ENCODE results near the gene REXO4. TPM values are rescaled to one million over a fixed set of nuclear protein-coding genes. Genes with fewer than 3 reads are reported as not detected.

The REXO4 gene
- total and polyA plus RNA-seq, 11 donors: 9.6 to 30.6 (median 13.7) TPM

GRCh38 chr9:133426011-133426410, 8.2 kb upstream of the REXO4 start:
- no peaks in the 10 kb centered on the region for H3K36me3 ChIP-seq
- peaks cover 0 to 16% (median 0%) of the 10 kb centered on the region in 12 donors for H3K4me1 ChIP-seq
- DNase-seq: no peak
- TF ChIP-seq, protein P1, sequence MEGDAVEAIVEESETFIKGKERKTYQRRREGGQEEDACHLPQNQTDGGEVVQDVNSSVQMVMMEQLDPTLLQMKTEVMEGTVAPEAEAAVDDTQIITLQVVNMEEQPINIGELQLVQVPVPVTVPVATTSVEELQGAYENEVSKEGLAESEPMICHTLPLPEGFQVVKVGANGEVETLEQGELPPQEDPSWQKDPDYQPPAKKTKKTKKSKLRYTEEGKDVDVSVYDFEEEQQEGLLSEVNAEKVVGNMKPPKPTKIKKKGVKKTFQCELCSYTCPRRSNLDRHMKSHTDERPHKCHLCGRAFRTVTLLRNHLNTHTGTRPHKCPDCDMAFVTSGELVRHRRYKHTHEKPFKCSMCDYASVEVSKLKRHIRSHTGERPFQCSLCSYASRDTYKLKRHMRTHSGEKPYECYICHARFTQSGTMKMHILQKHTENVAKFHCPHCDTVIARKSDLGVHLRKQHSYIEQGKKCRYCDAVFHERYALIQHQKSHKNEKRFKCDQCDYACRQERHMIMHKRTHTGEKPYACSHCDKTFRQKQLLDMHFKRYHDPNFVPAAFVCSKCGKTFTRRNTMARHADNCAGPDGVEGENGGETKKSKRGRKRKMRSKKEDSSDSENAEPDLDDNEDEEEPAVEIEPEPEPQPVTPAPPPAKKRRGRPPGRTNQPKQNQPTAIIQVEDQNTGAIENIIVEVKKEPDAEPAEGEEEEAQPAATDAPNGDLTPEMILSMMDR (IDR thresholded peaks at IDR 0.05): no peak
- no peak for TF ChIP-seq POLR2A (IDR thresholded peaks at IDR 0.05)
- intact Hi-C loops (cut with DNase I): no loop called here
- no peaks in the 10 kb centered on the region for H3K9me3 ChIP-seq
- ATAC-seq: no peak
- no peak overlapping the region for H3K27ac ChIP-seq
- 88 to 92% (median 91%) methylated on average over 4 to 11 of the region's 11 CpGs for WGBS, 4 donors
- peaks cover 0 to 42% (median 27%) of the 10 kb centered on the region in 9 donors for H3K27me3 ChIP-seq
- H3K4me3 ChIP-seq: no peak overlapping the region

DNA sequence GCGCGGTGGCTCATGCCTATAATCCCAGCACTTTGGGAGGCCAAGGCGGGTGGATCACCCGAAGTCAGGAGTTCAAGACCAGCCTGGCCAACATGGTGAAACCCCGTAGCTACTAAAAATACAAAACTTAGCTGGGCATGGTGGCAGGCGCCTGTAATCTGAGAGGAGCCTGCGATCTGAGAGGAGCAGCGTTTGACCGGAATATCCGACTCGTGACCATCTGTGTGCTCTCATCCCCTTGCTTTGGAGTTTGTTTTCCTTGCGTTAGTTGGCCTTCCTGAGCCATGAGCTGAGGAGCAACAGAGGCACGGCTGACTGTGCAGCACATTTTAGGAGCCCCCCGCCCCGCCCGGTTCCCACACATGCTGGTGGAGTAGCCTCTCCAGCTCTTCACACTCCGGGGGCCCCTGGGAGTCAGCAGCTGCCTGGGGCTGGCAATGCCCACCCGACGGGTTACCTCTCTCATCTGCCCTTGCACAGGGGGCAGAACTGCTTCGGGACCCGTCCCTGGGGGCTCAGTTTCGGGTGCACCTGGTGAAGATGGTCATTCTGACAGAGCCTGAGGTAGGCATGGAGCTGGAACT, 7.3 kb upstream of the REXO4 start:
- intact Hi-C loops (cut with DNase I): no loop called here
- H3K27me3 ChIP-seq: peaks cover 0 to 42% (median 27%) of the 10 kb centered on the region in 9 donors
- H3K4me1 ChIP-seq: peaks cover 0 to 16% (median 0%) of the 10 kb centered on the region in 12 donors
- TF ChIP-seq, protein P1 (IDR thresholded peaks at IDR 0.05): no peak
- no peak for TF ChIP-seq POLR2A (IDR thresholded peaks at IDR 0.05)
- no peaks in the 10 kb centered on the region for H3K9me3 ChIP-seq
- DNase-seq: no peak
- WGBS, 4 donors: 88 to 93% (median 91%) methylated on average over 19 to 22 of the region's 22 CpGs
- H3K36me3 ChIP-seq: no peaks in the 10 kb centered on the region
- no peak overlapping the region for H3K4me3 ChIP-seq
- no peak for ATAC-seq
- H3K27ac ChIP-seq: no peak overlapping the region

DNA sequence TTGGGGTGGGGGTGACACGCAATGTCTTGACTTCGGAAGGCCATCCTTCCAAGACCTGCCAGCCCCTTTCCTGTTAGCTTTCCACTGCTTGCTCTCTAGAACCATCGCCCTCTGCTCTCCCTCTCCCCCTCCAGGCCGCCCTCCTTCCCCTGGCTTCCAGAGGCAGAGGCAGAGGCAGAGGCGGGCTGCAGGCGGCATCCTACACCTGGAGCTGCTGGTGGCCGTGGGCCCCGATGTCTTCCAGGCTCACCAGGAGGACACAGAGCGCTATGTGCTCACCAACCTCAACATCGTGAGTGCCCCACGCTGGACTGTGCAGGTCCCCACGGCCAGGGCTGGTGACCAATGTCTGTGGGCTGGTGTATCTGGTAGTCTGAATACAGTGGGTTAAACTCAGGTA, 6.4 kb upstream of the REXO4 start:
- intact Hi-C loops (cut with DNase I): loop anchor here in 1 of 10 donors (5.0 kb wide), 1 partner anchor 63 kb away; no protein-coding TSS in a partner anchor

DNA sequence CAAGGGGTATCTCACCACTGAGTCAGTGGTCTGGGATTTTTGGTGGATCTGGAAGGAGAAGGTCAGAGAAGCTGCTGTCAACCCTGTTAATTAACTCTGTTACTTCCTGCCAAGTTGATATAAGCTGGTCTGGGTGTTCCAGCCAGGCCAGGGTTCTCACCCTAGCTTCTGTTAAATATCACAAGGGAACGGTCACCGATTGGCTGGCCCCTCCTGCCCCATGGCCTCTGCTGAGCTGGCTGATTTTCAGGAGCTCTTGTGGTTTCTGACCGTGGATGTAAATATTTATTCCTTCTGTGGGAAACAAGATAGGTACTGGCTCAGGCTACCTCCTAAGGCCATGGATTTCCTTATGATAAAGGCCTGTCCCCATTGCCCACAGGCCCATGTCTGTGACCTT, 5.4 kb upstream of the REXO4 start:
- ATAC-seq: no peak
- Histone ChIP-seq H3K36me3 (no peaks in the 10 kb centered on the region), H3K4me1 (peaks cover 0 to 8% (median 1%) of the 10 kb centered on the region in 12 donors), H3K9me3 (no peaks in the 10 kb centered on the region), H3K27ac (no peak overlapping the region), H3K4me3 (no peak overlapping the region), H3K27me3 (peaks cover 0 to 31% (median 18%) of the 10 kb centered on the region in 9 donors)
- intact Hi-C loops (cut with DNase I): loop anchor here in 1 of 10 donors (5.0 kb wide), 1 partner anchor 64 kb away; no protein-coding TSS in a partner anchor
- no peak for DNase-seq
- WGBS, 4 donors: 41 to 69% (median 50%) methylated on average over 3 of the region's 3 CpGs
- TF ChIP-seq POLR2A (IDR thresholded peaks at IDR 0.05): no peak
- TF ChIP-seq, protein P1 (IDR thresholded peaks at IDR 0.05): no peak

More for the DNA sequence above, 6.4 kb upstream of the REXO4 start:
- peaks cover 0 to 10% (median 0%) of the 10 kb centered on the region in 12 donors for H3K4me1 ChIP-seq
- peaks cover 0 to 37% (median 20%) of the 10 kb centered on the region in 9 donors for H3K27me3 ChIP-seq
- DNase-seq (no peak), ATAC-seq (no peak)
- H3K9me3 ChIP-seq: no peaks in the 10 kb centered on the region
- H3K27ac ChIP-seq: no peak overlapping the region
- 93 to 94% (median 93%) methylated on average over 12 of the region's 12 CpGs for WGBS, 4 donors
- TF ChIP-seq, protein P1 (IDR thresholded peaks at IDR 0.05): no peak
- TF ChIP-seq POLR2A (IDR thresholded peaks at IDR 0.05): no peak
- no peaks in the 10 kb centered on the region for H3K36me3 ChIP-seq
- no peak overlapping the region for H3K4me3 ChIP-seq

Data from heart left ventricle (tissue), 16 donors.